DMS153 treated with DMSO at 0.1 percent for 48 hours (cell line): ENCODE measurements around the gene CADM2.
"Not testable (repeated sequence)": the region's sequence is repeated elsewhere in the genome, so short reads cannot be mapped to it uniquely, and the experiment has no call there.

Experiments
- DNase-seq: peaks from one replicate; lab custom pipeline; 2025; ENCODE audit not compliant: unreplicated experiment; lab: John Stamatoyannopoulos, UW

Gene CADM2

GRCh38 chr3:84958495-84959469 lies at the start of gene CADM2:
Gene CADM2, plus strand, starts transcription at chr3:84958989.
- peak; percentile 42 for DNase-seq

GRCh38 chr3:84918592-84918991 lies 40.2 kb upstream of the CADM2 start:
- not testable (repeated sequence) for DNase-seq

GRCh38 chr3:84922682-84923081 lies 36.1 kb upstream of the CADM2 start:
- DNase-seq = no peak

- DNase-seq = no peak
Measured at GRCh38 chr3:84925571-84925970, 33.2 kb upstream of the CADM2 start.

GRCh38 chr3:84943379-84943778 lies 15.4 kb upstream of the CADM2 start:
- DNase-seq = no peak

DNA sequence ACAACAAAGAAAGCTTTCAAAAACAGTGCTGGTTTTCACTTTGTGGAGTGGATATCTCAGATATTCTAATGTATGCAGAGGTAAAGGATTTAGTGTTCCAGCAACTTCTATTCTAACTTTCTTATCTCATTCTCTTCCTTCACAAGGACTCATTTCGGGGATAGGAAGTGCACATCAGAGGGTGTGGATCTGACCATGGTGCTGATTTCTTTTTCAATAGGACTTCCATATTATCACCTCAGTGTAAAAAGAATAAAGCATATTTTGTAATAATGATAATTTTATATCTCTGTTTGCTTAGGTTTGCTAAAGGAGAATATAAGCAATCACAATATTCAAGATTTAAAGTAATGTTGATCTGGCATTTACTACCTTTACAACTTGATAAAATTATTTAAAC lies 12.5 kb upstream of the CADM2 start:
- DNase-seq = no peak

DNA sequence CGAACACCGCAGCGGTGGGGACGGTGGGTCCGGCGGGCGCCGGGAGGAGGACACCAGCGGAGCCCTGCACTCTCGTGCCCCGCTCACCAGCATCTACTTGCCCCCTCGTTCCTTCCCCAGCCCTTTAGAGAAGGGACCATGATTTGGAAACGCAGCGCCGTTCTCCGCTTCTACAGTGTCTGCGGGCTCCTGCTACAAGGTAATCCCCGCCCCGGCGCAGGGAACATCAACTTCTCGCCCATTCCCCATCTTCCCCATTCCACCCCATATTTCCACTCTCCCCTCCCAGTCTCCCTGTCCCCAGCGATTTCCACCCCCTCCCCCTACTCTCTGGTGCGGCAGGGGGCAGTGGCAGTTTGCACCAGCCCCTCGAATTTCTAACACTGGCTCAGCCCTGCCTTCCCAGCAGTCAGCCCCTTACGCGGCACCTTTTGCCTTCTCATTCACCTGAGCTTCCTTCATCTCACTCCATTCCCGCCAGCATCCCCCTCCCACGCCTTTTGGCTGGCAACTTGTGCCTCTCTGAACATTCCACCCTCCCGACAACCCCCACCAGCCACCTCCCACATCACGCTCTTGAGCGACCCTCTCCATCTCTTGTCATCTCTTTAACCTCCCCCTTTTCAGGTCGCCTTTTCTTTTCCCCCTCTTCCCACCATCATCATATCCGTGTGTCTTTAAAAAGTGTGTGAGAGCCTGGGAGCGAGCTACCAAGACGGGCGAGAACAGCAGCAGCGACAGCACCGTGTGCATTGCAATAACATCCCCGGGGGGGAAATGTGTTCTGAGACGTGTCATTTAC lies 882 bp downstream of the CADM2 start:
- no peak for DNase-seq

GRCh38 chr3:84960581-84960980 lies 1.8 kb downstream of the CADM2 start:
- peak; percentile 3 for DNase-seq

GRCh38 chr3:84961011-84961410 lies 2.2 kb downstream of the CADM2 start:
- no peak for DNase-seq

GRCh38 chr3:84961521-84962255 lies 2.9 kb downstream of the CADM2 start:
- DNase-seq = no peak

DNA sequence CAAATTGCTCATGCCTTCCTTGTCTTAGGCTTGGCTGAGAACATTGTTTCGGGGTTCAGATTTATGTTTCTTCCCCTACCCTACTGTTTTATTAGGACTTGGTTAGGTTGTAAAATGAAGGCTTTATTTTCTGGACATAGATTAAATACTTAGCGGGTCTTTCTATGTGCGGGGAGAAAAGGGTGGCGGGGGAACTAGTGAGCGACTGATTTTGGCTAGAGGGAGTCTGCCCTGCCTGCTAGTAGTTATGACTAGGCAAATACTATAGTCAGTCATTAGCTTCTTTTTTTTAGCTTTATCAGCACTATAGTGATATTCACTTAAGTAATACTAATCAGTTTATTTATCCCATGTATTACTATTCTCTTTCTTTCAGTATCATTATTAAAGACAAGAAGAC lies 3.6 kb downstream of the CADM2 start:
- no peak for DNase-seq

- no peak for DNase-seq
Measured at GRCh38 chr3:84963137-84963536, 4.3 kb downstream of the CADM2 start.

DNA sequence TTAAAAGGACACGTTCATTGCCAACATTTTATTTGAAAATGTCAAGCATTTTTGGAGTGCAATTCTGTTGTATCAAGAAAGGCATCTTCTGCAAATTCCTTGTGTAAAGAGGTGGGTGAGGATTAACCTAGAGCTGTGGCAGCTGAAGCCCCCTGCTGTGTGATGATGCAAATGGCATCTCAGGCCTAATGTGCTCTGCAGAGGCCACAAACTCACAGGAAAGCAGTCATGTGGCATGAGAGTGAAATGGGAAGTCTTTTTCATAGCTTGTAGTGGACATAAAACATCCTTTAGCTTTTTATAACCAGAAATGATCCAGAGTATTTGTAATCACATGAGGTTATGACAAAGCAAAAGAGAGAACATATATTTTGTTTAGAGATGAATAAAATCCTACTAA lies 6.4 kb downstream of the CADM2 start:
- DNase-seq = no peak

DNA sequence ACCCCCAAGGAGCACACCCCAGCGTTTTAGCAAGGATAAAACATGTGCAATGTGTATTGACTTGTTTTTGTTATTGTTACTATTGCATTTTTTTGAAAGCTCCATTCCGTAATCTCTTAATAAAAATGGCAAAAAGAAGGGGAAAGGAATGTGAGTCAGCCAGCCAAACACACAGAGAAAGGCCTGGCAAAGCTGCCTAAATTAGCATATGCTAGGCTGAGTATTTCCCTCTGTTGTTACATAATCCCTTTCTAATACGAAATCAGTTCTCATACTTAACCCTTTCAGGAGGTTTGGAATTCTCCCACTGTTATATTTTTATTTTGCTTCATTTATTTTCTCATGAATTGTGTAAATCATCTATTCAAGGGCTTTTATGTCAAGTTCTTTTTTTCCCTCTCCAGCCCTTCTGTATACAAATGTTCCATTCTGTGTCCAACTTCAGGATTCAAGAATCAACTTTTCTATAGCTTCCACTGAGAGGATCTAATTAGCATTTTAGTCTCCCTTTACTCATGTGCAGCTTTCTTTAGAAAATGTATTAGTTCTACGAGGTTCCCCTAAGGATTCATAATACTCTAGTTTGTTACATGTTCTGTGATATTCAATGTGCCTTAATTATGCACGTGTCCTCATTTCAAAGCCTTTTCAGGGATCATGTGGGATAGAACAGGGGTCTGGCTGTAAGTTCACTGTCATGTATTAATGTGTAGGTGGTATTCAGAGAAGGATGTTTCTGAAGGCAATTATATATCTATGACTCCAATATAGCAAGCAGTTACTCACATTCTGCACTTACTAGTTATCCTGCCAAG lies 9.2 kb downstream of the CADM2 start:
- DNase-seq = no peak

DNA sequence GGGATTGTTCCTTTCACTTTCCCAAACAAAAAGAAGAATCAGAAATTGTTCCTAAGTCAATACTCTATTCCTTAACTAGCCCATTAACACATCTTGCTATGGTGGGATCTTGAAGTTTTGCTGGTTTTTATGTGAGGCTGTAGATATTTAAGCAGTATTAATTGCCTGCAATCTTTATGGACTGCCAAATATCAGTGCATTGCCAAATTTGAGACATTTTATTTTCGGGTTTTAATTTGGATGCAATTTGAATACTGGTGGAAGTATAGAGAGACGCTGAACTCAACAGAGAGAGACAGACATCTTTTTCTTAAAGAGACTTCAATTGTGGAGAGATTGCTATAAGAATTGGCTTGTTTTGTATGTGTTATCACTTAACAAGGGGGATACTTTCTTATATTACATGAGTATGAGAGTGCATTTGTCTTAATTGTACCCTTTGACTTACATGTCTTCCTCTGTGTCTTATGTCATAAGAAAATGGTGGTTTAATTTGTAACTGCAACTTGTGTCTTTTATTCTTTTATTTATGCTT lies 10.0 kb downstream of the CADM2 start:
- DNase-seq = no peak

- no peak for DNase-seq
Measured at GRCh38 chr3:84974347-84974746, 15.6 kb downstream of the CADM2 start.

GRCh38 chr3:84977021-84977420 lies 18.2 kb downstream of the CADM2 start:
- DNase-seq = no peak

GRCh38 chr3:84978843-84979242 lies 20.1 kb downstream of the CADM2 start:
- DNase-seq = no peak

- DNase-seq = no peak
Measured at GRCh38 chr3:84980011-84980410, 21.2 kb downstream of the CADM2 start.

DNA sequence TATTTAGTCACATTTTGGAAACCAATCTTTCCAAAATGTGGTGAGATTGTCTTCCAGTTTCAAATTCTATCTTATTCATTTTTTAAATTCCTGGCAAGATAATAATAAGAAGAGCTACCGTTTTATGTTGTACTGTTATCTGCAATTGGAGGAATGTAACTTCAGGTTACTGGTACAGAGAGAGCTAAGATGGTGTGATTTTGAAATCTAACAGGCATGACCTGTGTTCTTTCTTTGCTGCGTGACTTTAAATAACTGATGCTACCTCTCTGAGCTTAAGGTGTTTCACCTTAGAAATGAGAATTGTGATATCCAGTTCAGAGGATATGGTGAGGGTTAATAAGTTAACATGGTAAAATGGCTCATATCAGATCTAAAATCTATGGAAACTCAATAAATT lies 21.7 kb downstream of the CADM2 start:
- DNase-seq = no peak
